Suprapubic skin (tissue), 4 donors: ENCODE data around the gene CYBC1. TPM values are rescaled to one million over a fixed set of nuclear protein-coding genes. Genes with fewer than 3 reads are reported as not detected.

Experiments
- DNase-seq, 2 donors: peaks; one replicate each; pipeline ENCODE4 v3.0.0-alpha.2; 2019; ENCODE audit warnings: low spot score in 2 of 2
- H3K27ac ChIP-seq: fragments of 200-600 bp; sonication (generic); one replicate; pipeline ENCODE4 v1.5.1; 2019
- H3K27me3 ChIP-seq: fragments of 200-600 bp; sonication (generic); one replicate; pipeline ENCODE4 v1.5.1; 2019
- H3K36me3 ChIP-seq: fragments of 200-600 bp; sonication (generic); one replicate; pipeline ENCODE4 v1.5.1; 2019
- H3K4me1 ChIP-seq: fragments of 200-600 bp; sonication (generic); one replicate; pipeline ENCODE4 v1.5.1; 2019
- H3K4me3 ChIP-seq: fragments of 200-600 bp; sonication (generic); one replicate; pipeline ENCODE4 v1.5.1; 2019; ENCODE audit warnings: mild to moderate bottlenecking
- H3K9me3 ChIP-seq: fragments of 200-600 bp; sonication (generic); one replicate; pipeline ENCODE4 v1.5.1; 2019
- EP300 ChIP-seq: sonication (generic); formaldehyde crosslinking; IDR thresholded peaks from one replicate; pipeline ENCODE4 v1.6.1; 2017; ENCODE audit warnings: antibody characterized with exemption
- POLR2A ChIP-seq, 2 donors: fragments of 450-650 bp; IDR thresholded peaks; one replicate each; pipeline ENCODE4 v1.6.1; 2017; ENCODE audit warnings: antibody characterized with exemption in 2 of 2, mild to moderate bottlenecking in 2 of 2, moderate library complexity in 2 of 2
- POLR2AphosphoS5 ChIP-seq, 3 donors: sonication (generic); formaldehyde crosslinking; IDR thresholded peaks; one replicate each; pipeline ENCODE4 v1.6.1; 2017; ENCODE audit warnings: antibody characterized with exemption in 3 of 3
- WGBS: methylation state at CpG from one replicate; pipeline ENCODE4 v1.1.5; 2018; 5-methylcytosine and 5-hydroxymethylcytosine counted together
- total RNA-seq, 4 donors: library from RNA; depleted of rRNA; stranded (reverse); fragments of >200 nt; gene quantifications; one replicate each; pipeline ENCODE4 v1.1.0, GENCODE V29; 2016
- TF ChIP-seq, protein P1 (sequence below), 2 donors: fragments of 200-600 bp in 1 of 2; fragments of 450-650 bp in 1 of 2; sonication (generic) in 1 of 2; IDR thresholded peaks; one replicate each; pipeline ENCODE4 v1.5.1; 2016 to 2019; ENCODE audit warnings: antibody characterized with exemption in 2 of 2, mild to moderate bottlenecking in 1 of 2, moderate library complexity in 1 of 2

Gene CYBC1
- 10 to 100 TPM; 36.4 to 53.1 (median 45.6) TPM for total RNA-seq

GRCh38 chr17:82450357-82451106, at the start of gene CYBC1:
Gene CYBC1 (minus strand): TSS chr17:82450752. CDS start chr17:82449254, 1,498 bp downstream.
- H3K36me3 ChIP-seq, result no peaks in the 10 kb centered on the region
- peak; percentile 94 to 97 for DNase-seq
- peaks cover 39% of the 10 kb centered on the region for H3K4me1 ChIP-seq
- no peaks in the 10 kb centered on the region for H3K9me3 ChIP-seq
- WGBS, result under 1% methylated on average over 70 of the region's 91 CpGs
- peak within 1 kb of the TSS; percentile 64 for H3K4me3 ChIP-seq
- peak within 1 kb of the TSS; percentile 80 for H3K27ac ChIP-seq
- no peaks in the 10 kb centered on the region for H3K27me3 ChIP-seq
- TF ChIP-seq POLR2AphosphoS5 (IDR thresholded peaks at IDR 0.05) (peak in 2 of 3 donors; percentile 18 to 59), EP300 (no peak), POLR2A (IDR thresholded peaks at IDR 0.05) (peak in 1 of 2 donors; percentile 39)
- TF ChIP-seq, protein P1, sequence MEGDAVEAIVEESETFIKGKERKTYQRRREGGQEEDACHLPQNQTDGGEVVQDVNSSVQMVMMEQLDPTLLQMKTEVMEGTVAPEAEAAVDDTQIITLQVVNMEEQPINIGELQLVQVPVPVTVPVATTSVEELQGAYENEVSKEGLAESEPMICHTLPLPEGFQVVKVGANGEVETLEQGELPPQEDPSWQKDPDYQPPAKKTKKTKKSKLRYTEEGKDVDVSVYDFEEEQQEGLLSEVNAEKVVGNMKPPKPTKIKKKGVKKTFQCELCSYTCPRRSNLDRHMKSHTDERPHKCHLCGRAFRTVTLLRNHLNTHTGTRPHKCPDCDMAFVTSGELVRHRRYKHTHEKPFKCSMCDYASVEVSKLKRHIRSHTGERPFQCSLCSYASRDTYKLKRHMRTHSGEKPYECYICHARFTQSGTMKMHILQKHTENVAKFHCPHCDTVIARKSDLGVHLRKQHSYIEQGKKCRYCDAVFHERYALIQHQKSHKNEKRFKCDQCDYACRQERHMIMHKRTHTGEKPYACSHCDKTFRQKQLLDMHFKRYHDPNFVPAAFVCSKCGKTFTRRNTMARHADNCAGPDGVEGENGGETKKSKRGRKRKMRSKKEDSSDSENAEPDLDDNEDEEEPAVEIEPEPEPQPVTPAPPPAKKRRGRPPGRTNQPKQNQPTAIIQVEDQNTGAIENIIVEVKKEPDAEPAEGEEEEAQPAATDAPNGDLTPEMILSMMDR (IDR thresholded peaks at IDR 0.05), result no peak

GRCh38 chr17:82497483-82498405, 47.2 kb upstream of the CYBC1 start:
- 9% methylated on average over 48 of the region's 66 CpGs for WGBS
- Histone ChIP-seq H3K4me1 (peaks cover 71% of the 10 kb centered on the region), H3K36me3 (no peaks in the 10 kb centered on the region), H3K27me3 (no peaks in the 10 kb centered on the region), H3K27ac (peak overlapping the region; percentile 95), H3K4me3 (peak overlapping the region; percentile 73), H3K9me3 (no peaks in the 10 kb centered on the region)
- TF ChIP-seq, protein P1 (IDR thresholded peaks at IDR 0.05), result no peak
- no peak for DNase-seq

- no peaks in the 10 kb centered on the region for H3K27me3 ChIP-seq
- no peaks in the 10 kb centered on the region for H3K9me3 ChIP-seq
- peak overlapping the region; percentile 95 for H3K27ac ChIP-seq
- WGBS, result 7% methylated on average over 9 of the region's 83 CpGs
- TF ChIP-seq POLR2AphosphoS5 (IDR thresholded peaks at IDR 0.05), result peak in 2 of 3 donors; percentile 77 to 78
- no peak for TF ChIP-seq EP300
- peak in 1 of 2 donors; percentile 43 for TF ChIP-seq POLR2A (IDR thresholded peaks at IDR 0.05)
- TF ChIP-seq, protein P1 (IDR thresholded peaks at IDR 0.05), result peak in 1 of 2 donors; percentile 4
- peak; percentile 98 to 99 for DNase-seq
- peak overlapping the region; percentile 73 for H3K4me3 ChIP-seq
- no peaks in the 10 kb centered on the region for H3K36me3 ChIP-seq
- peaks cover 62% of the 10 kb centered on the region for H3K4me1 ChIP-seq
These were observed 46.2 kb upstream of the CYBC1 start for GRCh38 chr17:82496529-82497434.

- WGBS, result 29% methylated on average over 12 of the region's 12 CpGs
- Histone ChIP-seq H3K9me3 (no peaks in the 10 kb centered on the region), H3K27me3 (no peaks in the 10 kb centered on the region), H3K4me3 (no peak overlapping the region), H3K36me3 (no peaks in the 10 kb centered on the region), H3K27ac (peak overlapping the region; percentile 95), H3K4me1 (peaks cover 57% of the 10 kb centered on the region)
- TF ChIP-seq POLR2A (IDR thresholded peaks at IDR 0.05) (no peak), POLR2AphosphoS5 (IDR thresholded peaks at IDR 0.05) (peak in 1 of 3 donors; percentile 68)
- no peak for DNase-seq
These were observed 45.4 kb upstream of the CYBC1 start for GRCh38 chr17:82495844-82496528.
